Measurements from ENCODE around the gene GPC1.
"Not testable (repeated sequence)": the region's sequence is repeated elsewhere in the genome, so short reads cannot be mapped to it uniquely, and the experiment has no call there.

Gene GPC1

GRCh38 chr2:240467149-240467642 is 31.7 kb downstream of the GPC1 start:
- DNase-seq (ENCODE audit: low spot score) = peak; percentile 28

- peak; percentile 33 for DNase-seq (ENCODE audit: low spot score)
These were observed 32.3 kb downstream of the GPC1 start for GRCh38 chr2:240467659-240468302.

GRCh38 chr2:240468303-240469238 is 33.1 kb downstream of the GPC1 start:
- DNase-seq (ENCODE audit: low spot score) = peak; percentile 30

GRCh38 chr2:240469239-240469636 is 33.8 kb downstream of the GPC1 start:
- DNase-seq (ENCODE audit: low spot score) = peak; percentile 23

- DNase-seq (ENCODE audit: low spot score) = peak; percentile 3
These were observed 34.3 kb downstream of the GPC1 start for GRCh38 chr2:240469740-240470139.

GRCh38 chr2:240472078-240472790 is 36.8 kb downstream of the GPC1 start:
- DNase-seq (ENCODE audit: low spot score) = no peak

GRCh38 chr2:240473211-240473610 is 37.7 kb downstream of the GPC1 start:
- no peak for DNase-seq (ENCODE audit: low spot score)

- DNase-seq (ENCODE audit: low spot score) = no peak
These were observed 42.5 kb downstream of the GPC1 start for GRCh38 chr2:240477916-240478315.

GRCh38 chr2:240478346-240479110 is 43.1 kb downstream of the GPC1 start:
- DNase-seq (ENCODE audit: low spot score) = no peak

GRCh38 chr2:240479111-240479501 is 43.6 kb downstream of the GPC1 start:
- DNase-seq (ENCODE audit: low spot score) = no peak

GRCh38 chr2:240480834-240481623 is 45.6 kb downstream of the GPC1 start:
- no peak for DNase-seq (ENCODE audit: low spot score)

- no peak for DNase-seq (ENCODE audit: low spot score)
These were observed 46.3 kb downstream of the GPC1 start for GRCh38 chr2:240481720-240482119.

- DNase-seq (ENCODE audit: low spot score) = no peak
These were observed 46.7 kb downstream of the GPC1 start for GRCh38 chr2:240482141-240482540.

- DNase-seq (ENCODE audit: low spot score) = no peak
These were observed 56.0 kb downstream of the GPC1 start for GRCh38 chr2:240491483-240491882.

- DNase-seq (ENCODE audit: low spot score) = peak; percentile 3
These were observed 58.8 kb downstream of the GPC1 start for GRCh38 chr2:240494194-240494793.

GRCh38 chr2:240494942-240495341 is 59.5 kb downstream of the GPC1 start:
- not testable (repeated sequence) for DNase-seq (ENCODE audit: low spot score)

GRCh38 chr2:240497082-240497481 is 61.6 kb downstream of the GPC1 start:
- peak; percentile 30 for DNase-seq (ENCODE audit: low spot score)

- no peak for DNase-seq (ENCODE audit: low spot score)
These were observed 62.9 kb downstream of the GPC1 start for GRCh38 chr2:240498171-240498957.

- peak; percentile 16 for DNase-seq (ENCODE audit: low spot score)
These were observed 63.4 kb downstream of the GPC1 start for GRCh38 chr2:240498958-240499260.
